ENCODE data around the gene MTHFD1L.

DNA sequence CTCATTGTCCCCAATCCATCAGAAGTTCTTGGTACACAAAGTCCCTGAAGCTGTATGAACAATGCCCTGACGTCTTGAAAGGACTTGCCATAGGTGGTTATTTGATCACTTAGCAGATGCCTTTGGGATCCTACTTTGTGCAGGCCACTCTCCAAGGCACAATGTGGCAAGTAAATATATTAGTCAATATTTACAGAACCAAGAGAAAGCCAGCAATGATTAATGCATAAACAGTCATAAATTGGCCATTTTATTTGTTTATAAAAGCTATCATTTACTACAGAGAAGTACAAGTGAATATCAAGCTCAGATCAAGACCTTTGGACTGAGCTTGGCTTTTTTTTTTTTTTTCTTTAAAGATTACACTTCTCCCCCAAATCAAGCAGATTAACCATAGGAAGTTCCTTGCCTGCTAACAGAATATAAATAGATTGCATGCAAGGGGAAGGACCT lies 161.8 kb downstream of the MTHFD1L start:
- TF ChIP-seq, protein P1, sequence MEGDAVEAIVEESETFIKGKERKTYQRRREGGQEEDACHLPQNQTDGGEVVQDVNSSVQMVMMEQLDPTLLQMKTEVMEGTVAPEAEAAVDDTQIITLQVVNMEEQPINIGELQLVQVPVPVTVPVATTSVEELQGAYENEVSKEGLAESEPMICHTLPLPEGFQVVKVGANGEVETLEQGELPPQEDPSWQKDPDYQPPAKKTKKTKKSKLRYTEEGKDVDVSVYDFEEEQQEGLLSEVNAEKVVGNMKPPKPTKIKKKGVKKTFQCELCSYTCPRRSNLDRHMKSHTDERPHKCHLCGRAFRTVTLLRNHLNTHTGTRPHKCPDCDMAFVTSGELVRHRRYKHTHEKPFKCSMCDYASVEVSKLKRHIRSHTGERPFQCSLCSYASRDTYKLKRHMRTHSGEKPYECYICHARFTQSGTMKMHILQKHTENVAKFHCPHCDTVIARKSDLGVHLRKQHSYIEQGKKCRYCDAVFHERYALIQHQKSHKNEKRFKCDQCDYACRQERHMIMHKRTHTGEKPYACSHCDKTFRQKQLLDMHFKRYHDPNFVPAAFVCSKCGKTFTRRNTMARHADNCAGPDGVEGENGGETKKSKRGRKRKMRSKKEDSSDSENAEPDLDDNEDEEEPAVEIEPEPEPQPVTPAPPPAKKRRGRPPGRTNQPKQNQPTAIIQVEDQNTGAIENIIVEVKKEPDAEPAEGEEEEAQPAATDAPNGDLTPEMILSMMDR (conservative IDR thresholded peaks at IDR 0.05 in 1 of 2, IDR thresholded peaks at IDR 0.05 in 1 of 2; ENCODE audit: extremely low read depth in 1 of 2, insufficient read depth in 1 of 2, low read depth in 1 of 2, low read length in 2 of 2): no peak
- TF ChIP-seq EZH2 (IDR thresholded peaks at IDR 0.05; ENCODE audit: borderline replicate concordance, low read length): no peak

All from mammary epithelial cell (primary cell).